Activated naive CD8-positive, alpha-beta T cell treated with anti-CD3 and anti-CD28 coated beads, Interleukin-2, amount 50 U/mL, for 24 hours (primary cell): ENCODE measurements around the gene ZNF618.
"Not testable (repeated sequence)": the region's sequence is repeated elsewhere in the genome, so short reads cannot be mapped to it uniquely, and the experiment has no call there.

ENCODE experiments used
- ATAC-seq: fragments of 150-1000 bp; cut with Tn5 transposase; one replicate; pipeline ENCODE4 v1.10.0; 2021
- DNase-seq: peaks from one replicate; pipeline ENCODE4 v3.0.0; 2021
- H3K27ac Mint-ChIP-seq: one replicate; pipeline ENCODE4 v1.8.0; 2021; ENCODE audit warnings: mild to moderate bottlenecking, mixed read lengths
- H3K27me3 Mint-ChIP-seq: one replicate; pipeline ENCODE4 v1.8.0; 2021; ENCODE audit warnings: mixed read lengths
- H3K36me3 Mint-ChIP-seq: one replicate; pipeline ENCODE4 v1.8.0; 2021; ENCODE audit warnings: low read depth, mixed read lengths
- H3K4me1 Mint-ChIP-seq: one replicate; pipeline ENCODE4 v1.8.0; 2021; ENCODE audit warnings: mixed read lengths
- H3K4me3 Mint-ChIP-seq: one replicate; pipeline ENCODE4 v1.8.0; 2021; ENCODE audit warnings: mild to moderate bottlenecking, moderate library complexity, mixed read lengths
- H3K9me3 Mint-ChIP-seq: one replicate; pipeline ENCODE4 v1.8.0; 2021; ENCODE audit warnings: mixed read lengths

Gene ZNF618

GRCh38 chr9:113993838-113994540 is 117.9 kb downstream of the ZNF618 start:
- Mint-ChIP-seq H3K4me1 (peaks cover 14% of the 10 kb centered on the region), H3K4me3 (no peak overlapping the region), H3K36me3 (no peaks in the 10 kb centered on the region), H3K27ac (no peak overlapping the region), H3K27me3 (no peaks in the 10 kb centered on the region), H3K9me3 (no peaks in the 10 kb centered on the region)
- DNase-seq (no peak), ATAC-seq (peak; percentile 35)

DNA sequence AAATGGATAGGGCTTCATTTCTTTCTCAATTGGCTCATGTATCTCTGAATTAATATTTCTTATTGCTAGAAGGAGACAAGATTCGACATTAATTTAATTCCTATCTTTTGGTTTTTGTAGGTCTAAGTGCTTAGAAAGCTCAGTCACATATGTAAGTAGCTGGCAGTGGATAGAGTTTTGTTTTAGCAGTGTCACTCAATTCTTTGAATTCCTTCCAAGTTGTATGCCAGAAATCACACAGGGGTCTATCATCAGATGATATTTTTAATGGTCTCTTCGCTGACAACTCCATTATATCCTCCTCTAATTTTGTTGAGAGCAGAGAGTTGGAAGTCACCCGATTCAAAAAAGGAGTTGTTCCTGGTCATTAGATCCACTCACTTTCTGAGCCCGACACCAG is 119.3 kb downstream of the ZNF618 start:
- Mint-ChIP-seq H3K36me3 (no peaks in the 10 kb centered on the region), H3K27ac (no peak overlapping the region), H3K27me3 (no peaks in the 10 kb centered on the region), H3K4me3 (no peak overlapping the region), H3K9me3 (no peaks in the 10 kb centered on the region), H3K4me1 (peaks cover 14% of the 10 kb centered on the region)
- DNase-seq = no peak
- ATAC-seq = no peak

DNA sequence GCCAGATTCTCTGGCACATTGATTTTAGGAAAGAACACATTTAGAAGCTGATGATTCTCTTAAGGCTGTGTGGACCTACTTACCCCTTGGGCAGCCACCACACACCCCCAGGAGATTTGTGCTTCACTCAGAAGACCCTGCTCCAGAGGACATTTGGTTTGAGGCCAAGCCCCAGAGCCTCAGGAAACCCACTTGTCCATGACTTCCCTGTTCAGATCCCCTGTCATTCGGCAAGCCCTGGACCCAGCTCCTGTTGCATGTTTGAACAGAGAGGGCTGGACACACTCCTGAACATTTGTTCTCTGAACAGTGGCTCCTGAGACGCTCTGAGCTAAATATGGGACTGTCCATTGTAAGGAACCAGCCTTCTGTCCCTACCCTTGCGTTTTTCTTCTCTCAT is 119.9 kb downstream of the ZNF618 start:
- no peaks in the 10 kb centered on the region for H3K27me3 Mint-ChIP-seq
- no peak for ATAC-seq

GRCh38 chr9:113996531-113997001 is 120.5 kb downstream of the ZNF618 start:
- Mint-ChIP-seq H3K4me3 (no peak overlapping the region), H3K27me3 (no peaks in the 10 kb centered on the region), H3K36me3 (no peaks in the 10 kb centered on the region), H3K27ac (no peak overlapping the region), H3K9me3 (no peaks in the 10 kb centered on the region), H3K4me1 (peaks cover 14% of the 10 kb centered on the region)
- no peak for DNase-seq
- ATAC-seq = no peak

More for the DNA sequence above, 119.9 kb downstream of the ZNF618 start:
- DNase-seq = no peak
- Mint-ChIP-seq H3K27ac (no peak overlapping the region), H3K9me3 (no peaks in the 10 kb centered on the region), H3K4me3 (no peak overlapping the region), H3K4me1 (peaks cover 14% of the 10 kb centered on the region), H3K36me3 (no peaks in the 10 kb centered on the region)

- not testable (repeated sequence) for H3K36me3 Mint-ChIP-seq, H3K9me3 Mint-ChIP-seq, H3K4me3 Mint-ChIP-seq, ATAC-seq, DNase-seq, H3K27ac Mint-ChIP-seq, H3K27me3 Mint-ChIP-seq
- H3K4me1 Mint-ChIP-seq = peaks cover 14% of the 10 kb centered on the region
Measured at GRCh38 chr9:113997064-113997463, 121.0 kb downstream of the ZNF618 start.

GRCh38 chr9:113997610-113998009 is 121.5 kb downstream of the ZNF618 start:
- Mint-ChIP-seq H3K27me3 (no peaks in the 10 kb centered on the region), H3K36me3 (no peaks in the 10 kb centered on the region), H3K4me1 (peaks cover 12% of the 10 kb centered on the region), H3K27ac (no peak overlapping the region), H3K9me3 (no peaks in the 10 kb centered on the region), H3K4me3 (no peak overlapping the region)
- no peak for DNase-seq
- no peak for ATAC-seq

GRCh38 chr9:113998114-113998513 is 122.0 kb downstream of the ZNF618 start:
- no peaks in the 10 kb centered on the region for H3K9me3 Mint-ChIP-seq
- DNase-seq = no peak
- no peaks in the 10 kb centered on the region for H3K27me3 Mint-ChIP-seq
- H3K4me3 Mint-ChIP-seq = no peak overlapping the region
- ATAC-seq = no peak
- H3K4me1 Mint-ChIP-seq = peaks cover 7% of the 10 kb centered on the region
- no peak overlapping the region for H3K27ac Mint-ChIP-seq
- H3K36me3 Mint-ChIP-seq = no peaks in the 10 kb centered on the region

DNA sequence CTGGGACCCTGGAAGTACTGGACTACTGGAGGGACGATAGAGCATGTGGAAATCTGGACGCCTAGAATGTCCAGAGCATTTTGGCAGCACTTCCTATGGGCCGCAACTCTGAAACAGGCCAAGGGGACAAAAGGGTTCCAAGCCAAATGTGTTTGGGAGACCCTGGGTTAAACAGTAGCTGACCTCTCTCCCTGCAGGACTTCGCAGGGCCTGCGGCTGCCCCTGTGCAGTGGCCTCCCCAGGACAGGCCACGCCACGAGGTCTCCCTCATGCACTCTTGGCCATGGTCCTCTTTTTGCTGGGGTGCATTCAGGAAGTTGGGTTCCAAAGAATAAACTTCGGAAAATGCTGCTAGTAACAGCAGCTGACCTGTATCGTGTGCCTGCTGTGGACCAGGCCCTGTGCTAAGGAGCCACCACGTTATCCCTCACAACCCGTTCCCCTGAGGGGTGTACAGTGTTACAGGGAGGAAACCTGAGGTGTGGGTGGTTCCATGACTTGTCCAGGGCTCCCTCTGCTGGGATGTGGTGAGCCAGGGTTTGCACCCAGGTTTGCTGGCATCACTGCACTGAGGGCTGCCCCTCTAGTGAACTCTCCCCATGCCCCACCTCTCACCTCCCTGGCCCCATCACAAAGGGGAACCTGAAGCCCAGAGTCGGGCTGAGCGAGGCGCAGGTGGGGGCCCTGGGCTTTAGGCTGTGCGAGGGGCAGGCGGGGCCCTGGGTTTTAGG is 122.6 kb downstream of the ZNF618 start:
- no peak for ATAC-seq
- peaks cover 5% of the 10 kb centered on the region for H3K4me1 Mint-ChIP-seq
- H3K27me3 Mint-ChIP-seq = no peaks in the 10 kb centered on the region
- no peaks in the 10 kb centered on the region for H3K36me3 Mint-ChIP-seq
- no peaks in the 10 kb centered on the region for H3K9me3 Mint-ChIP-seq
- H3K27ac Mint-ChIP-seq = no peak overlapping the region
- no peak overlapping the region for H3K4me3 Mint-ChIP-seq
- no peak for DNase-seq

DNA sequence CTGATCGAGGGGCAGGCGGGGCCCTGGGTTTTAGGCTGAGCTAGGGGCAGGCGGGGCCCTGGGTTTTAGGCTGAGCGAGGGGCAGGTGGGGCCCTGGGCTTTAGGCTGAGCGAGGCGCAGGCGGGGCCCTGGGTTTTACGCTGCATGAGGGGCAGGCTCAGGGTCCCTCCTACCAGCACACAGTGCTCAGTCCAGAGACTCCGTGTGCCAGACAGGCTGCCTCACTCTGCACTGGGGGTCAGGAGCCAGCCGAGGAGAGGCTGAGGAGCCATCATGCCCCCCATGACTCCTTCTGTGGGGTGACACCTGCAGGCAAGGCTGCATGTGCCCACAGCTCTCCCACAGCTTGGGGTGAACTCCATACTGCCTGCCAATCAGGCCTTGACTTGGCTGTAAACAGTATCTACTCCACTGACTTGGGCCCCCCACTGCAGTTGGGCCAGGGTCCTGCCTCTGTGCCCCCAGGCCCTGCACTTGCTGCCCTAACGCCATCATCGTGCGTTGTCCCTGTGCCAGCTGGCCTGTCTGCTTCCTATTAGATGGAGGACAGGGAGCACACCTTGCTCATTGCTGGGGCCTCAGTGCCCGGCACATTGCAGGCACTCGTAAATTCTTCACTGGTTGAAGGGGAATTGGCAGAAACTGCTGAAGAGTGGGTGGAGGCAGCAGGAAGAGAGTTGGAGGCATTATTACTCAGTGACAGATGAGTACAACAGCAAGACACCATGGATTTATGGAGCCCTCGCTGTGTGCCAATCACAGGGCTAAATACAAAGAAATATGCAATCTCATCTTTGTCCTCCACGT is 123.3 kb downstream of the ZNF618 start:
- no peak for DNase-seq
- ATAC-seq = no peak

GRCh38 chr9:114000063-114000454 is 124.0 kb downstream of the ZNF618 start:
- DNase-seq = no peak
- H3K9me3 Mint-ChIP-seq = no peaks in the 10 kb centered on the region
- no peak overlapping the region for H3K27ac Mint-ChIP-seq
- no peak overlapping the region for H3K4me3 Mint-ChIP-seq
- ATAC-seq = no peak
- no peaks in the 10 kb centered on the region for H3K36me3 Mint-ChIP-seq
- no peaks in the 10 kb centered on the region for H3K4me1 Mint-ChIP-seq
- no peaks in the 10 kb centered on the region for H3K27me3 Mint-ChIP-seq

More for the DNA sequence above, 123.3 kb downstream of the ZNF618 start:
- no peak overlapping the region for H3K27ac Mint-ChIP-seq
- H3K27me3 Mint-ChIP-seq = no peaks in the 10 kb centered on the region
- no peaks in the 10 kb centered on the region for H3K4me1 Mint-ChIP-seq
- H3K36me3 Mint-ChIP-seq = no peaks in the 10 kb centered on the region
- no peak overlapping the region for H3K4me3 Mint-ChIP-seq
- no peaks in the 10 kb centered on the region for H3K9me3 Mint-ChIP-seq

DNA sequence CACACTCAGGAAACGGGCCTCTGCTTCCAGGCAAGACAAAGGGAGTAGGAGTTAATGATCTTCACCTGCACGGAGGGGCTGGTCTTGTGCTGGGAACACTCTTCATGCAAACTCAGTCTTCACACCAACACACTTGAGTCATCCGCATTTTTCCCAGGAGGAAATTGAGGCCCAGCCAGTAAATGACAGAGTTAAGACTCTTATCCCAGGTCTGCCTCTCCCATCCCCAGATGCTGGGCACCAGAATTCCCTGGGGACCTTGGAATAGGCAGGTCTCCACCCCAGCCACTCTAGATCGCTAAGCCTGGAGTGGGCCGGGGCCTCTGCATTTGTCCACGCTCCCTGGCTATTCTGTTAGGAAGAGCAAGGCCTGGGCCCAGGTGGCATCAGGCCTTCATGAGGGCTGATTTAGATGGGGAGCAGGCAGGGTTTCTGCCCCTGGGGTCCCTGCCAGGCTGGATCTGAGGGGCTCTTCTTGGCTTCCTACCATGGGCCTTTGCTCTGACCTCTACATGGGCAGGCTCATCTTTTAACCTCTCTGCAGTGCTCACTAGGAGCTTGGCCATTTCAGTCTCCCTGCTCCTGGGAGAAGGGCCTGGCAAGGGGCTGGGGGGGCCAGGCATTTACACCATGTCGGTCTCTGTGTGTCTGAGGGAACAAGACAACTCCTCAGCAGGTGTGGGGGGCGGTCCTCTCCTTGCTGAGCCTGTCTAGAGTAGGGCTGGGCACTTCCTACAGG is 124.7 kb downstream of the ZNF618 start:
- Mint-ChIP-seq H3K9me3 (no peaks in the 10 kb centered on the region), H3K36me3 (no peaks in the 10 kb centered on the region)

DNA sequence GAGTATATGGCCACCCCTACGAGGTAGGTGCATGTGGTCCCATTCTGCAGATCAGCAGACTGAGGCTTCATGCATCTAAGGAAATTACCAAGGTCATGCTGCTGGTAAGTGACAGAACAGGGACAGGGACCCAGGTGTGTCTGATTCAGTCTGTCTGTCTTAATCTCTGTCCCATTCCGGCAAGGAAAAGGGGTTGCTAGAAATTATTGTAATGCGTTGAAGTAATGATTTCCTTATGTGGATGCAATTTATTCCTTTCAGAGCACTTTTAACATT is 125.2 kb downstream of the ZNF618 start:
- DNase-seq (no peak), ATAC-seq (no peak)
- Mint-ChIP-seq H3K4me3 (no peak overlapping the region), H3K9me3 (no peaks in the 10 kb centered on the region), H3K4me1 (no peaks in the 10 kb centered on the region), H3K27me3 (no peaks in the 10 kb centered on the region), H3K36me3 (no peaks in the 10 kb centered on the region), H3K27ac (no peak overlapping the region)

More for the DNA sequence above, 124.7 kb downstream of the ZNF618 start:
- no peak for ATAC-seq
- no peak for DNase-seq
- H3K27me3 Mint-ChIP-seq = no peaks in the 10 kb centered on the region
- H3K4me1 Mint-ChIP-seq = no peaks in the 10 kb centered on the region
- H3K4me3 Mint-ChIP-seq = no peak overlapping the region
- H3K27ac Mint-ChIP-seq = no peak overlapping the region

GRCh38 chr9:114001794-114002261 is 125.7 kb downstream of the ZNF618 start:
- H3K27ac Mint-ChIP-seq = no peak overlapping the region
- DNase-seq (no peak), ATAC-seq (no peak)
- H3K4me1 Mint-ChIP-seq = no peaks in the 10 kb centered on the region
- H3K4me3 Mint-ChIP-seq = no peak overlapping the region
- no peaks in the 10 kb centered on the region for H3K36me3 Mint-ChIP-seq
- no peaks in the 10 kb centered on the region for H3K9me3 Mint-ChIP-seq
- no peaks in the 10 kb centered on the region for H3K27me3 Mint-ChIP-seq

- Mint-ChIP-seq H3K27ac (no peak overlapping the region), H3K27me3 (no peaks in the 10 kb centered on the region), H3K36me3 (no peaks in the 10 kb centered on the region), H3K9me3 (no peaks in the 10 kb centered on the region), H3K4me1 (no peaks in the 10 kb centered on the region), H3K4me3 (no peak overlapping the region)
- ATAC-seq = no peak
- DNase-seq = no peak
Measured at GRCh38 chr9:114002271-114002985, 126.3 kb downstream of the ZNF618 start.
